K562 (cell line): ENCODE measurements around the gene GDF11. TPM values are rescaled to one million over a fixed set of nuclear protein-coding genes. Genes with fewer than 3 reads are reported as not detected.

Experiments
- ATAC-seq: fragments of 200-7000 bp; cut with Tn5 transposase; 3 replicates; pipeline ENCODE4 v1.9.1; 2020; ENCODE audit warnings: moderate library complexity
- BruUV-seq: library from RNA; stranded (reverse); fragments of 400-500 nt; replicated peaks from 2 replicates; lab custom pipeline; 2021; lab: Mats Ljungman, UMichigan
- CTCF ChIA-PET: fragments of 300-600 bp; formaldehyde crosslinking; extraction: SDS; loops from one replicate; lab custom pipeline; 2021; ENCODE audit warnings: low intra/inter-chr PET ratio; lab: Yijun Ruan, JAX
- POLR2A ChIA-PET: fragments of 300-600, 350-650 bp; sonication (Branson Sonifier 250); formaldehyde crosslinking; extraction: SDS; loops from one replicate; lab custom pipeline; 2021; ENCODE audit warnings: antibody characterized with exemption, inconsistent platforms; lab: Yijun Ruan, JAX
- DNase-seq, 4 experiments: peaks; one replicate each; pipeline versions ENCODE4 v3.0.0 to v3.0.0-alpha.2; 2011 to 2018; ENCODE audit warnings: low spot score in 3 of 4, mixed read lengths in 3 of 4; ENCODE audit errors: extremely low read depth in 1 of 4
- FAIRE-seq: peaks from 2 replicates; lab custom pipeline; 2011; peaks lifted over from hg19 to GRCh38; lab: Jason Lieb, UNC
- H2AFZ ChIP-seq: 2 replicates; pipeline ENCODE4 v1.6.0; 2011; ENCODE audit warnings: low read depth, low read length, control low read depth, inconsistent platforms
- H3K27ac ChIP-seq: fragments of 200-600 bp; 3 replicates; pipeline ENCODE4 v1.8.0; 2011; ENCODE audit warnings: low read depth, mild to moderate bottlenecking, control low read depth, inconsistent platforms, low read length, moderate library complexity, mixed read lengths; ENCODE audit errors: extremely low read depth
- H3K27me3 ChIP-seq, 2 experiments: fragments of 300-600 bp in 1 of 2; 2 replicates in 1 of 2; 3 replicates in 1 of 2; pipeline versions ENCODE4 v1.6.0 to v1.8.0; 2011; ENCODE audit warnings: inconsistent platforms in 2 of 2, low read length in 2 of 2, mild to moderate bottlenecking in 1 of 2, mixed read lengths in 1 of 2, moderate library complexity in 1 of 2; ENCODE audit not compliant: control insufficient read depth in 2 of 2, insufficient read depth in 2 of 2
- H3K36me3 ChIP-seq: fragments of 300-600 bp; 3 replicates; pipeline ENCODE4 v1.8.0; 2011; ENCODE audit warnings: mild to moderate bottlenecking, low read length, inconsistent platforms; ENCODE audit not compliant: control insufficient read depth, insufficient read depth
- H3K4me1 ChIP-seq, 2 experiments: fragments of 200-600 bp in 1 of 2; replicated peaks in 1 of 2; 2 replicates in 1 of 2; 3 replicates in 1 of 2; pipeline versions ENCODE4 v1.5.1 to v1.8.0; 2011; ENCODE audit warnings: inconsistent platforms in 2 of 2, low read length in 2 of 2, mild to moderate bottlenecking in 1 of 2, mixed read lengths in 1 of 2, moderate library complexity in 1 of 2; ENCODE audit not compliant: control insufficient read depth in 2 of 2, insufficient read depth in 2 of 2
- H3K4me2 ChIP-seq: 2 replicates; pipeline ENCODE4 v1.6.1; 2011; ENCODE audit warnings: low read length, control low read depth, inconsistent platforms, mixed read lengths; ENCODE audit not compliant: insufficient read depth
- H3K4me3 ChIP-seq: fragments of 200-600 bp; sonication (generic), shearing (Covaris generic); 2 replicates; pipeline ENCODE4 v1.5.1; 2016; ENCODE audit warnings: control low read depth, inconsistent platforms
- H3K79me2 ChIP-seq: fragments of 200-600 bp; 3 replicates; pipeline ENCODE4 v1.8.0; 2011; ENCODE audit warnings: low read length, inconsistent platforms; ENCODE audit not compliant: control insufficient read depth, insufficient read depth
- H3K9ac ChIP-seq, 2 experiments: 2 replicates each; pipeline versions ENCODE4 v1.6.0 to v1.6.1; 2011; ENCODE audit warnings: low read depth in 2 of 2, low read length in 2 of 2, control low read depth in 1 of 2, inconsistent platforms in 1 of 2, mild to moderate bottlenecking in 1 of 2, mixed read lengths in 1 of 2; ENCODE audit not compliant: insufficient read depth in 1 of 2
- H3K9me1 ChIP-seq: one replicate; pipeline ENCODE4 v1.6.0; 2011; ENCODE audit warnings: inconsistent platforms, mild to moderate bottlenecking, low read length, moderate library complexity; ENCODE audit not compliant: control insufficient read depth, insufficient read depth
- H3K9me3 ChIP-seq: replicated peaks from 2 replicates; pipeline ENCODE4 v1.5.1; 2011; ENCODE audit warnings: low read depth, low read length, inconsistent platforms; ENCODE audit not compliant: control insufficient read depth, insufficient read depth
- H4K20me1 ChIP-seq: replicated peaks from 2 replicates; pipeline ENCODE4 v1.6.1; 2011; ENCODE audit warnings: low read length, inconsistent platforms, mixed read lengths; ENCODE audit not compliant: control insufficient read depth, insufficient read depth
- CTBP1 ChIP-seq: fragments of 450-650 bp; IDR thresholded peaks from 2 replicates; pipeline ENCODE4 v1.6.1; 2016; ENCODE audit warnings: borderline replicate concordance
- CTCF ChIP-seq, 3 experiments: IDR thresholded peaks in 2 of 3; conservative IDR thresholded peaks in 1 of 3; 2 replicates each; pipeline ENCODE4 v1.5.1; 2011 to 2012; ENCODE audit warnings: low read length in 3 of 3, mild to moderate bottlenecking in 3 of 3, control low read depth in 2 of 3, improper control_type of control experiment in 1 of 3, inconsistent platforms in 1 of 3, low read depth in 1 of 3, mixed read lengths in 1 of 3, moderate library complexity in 1 of 3; ENCODE audit not compliant: insufficient read depth in 2 of 3
- EP400 ChIP-seq: fragments of 450-650 bp; IDR thresholded peaks from 2 replicates; pipeline ENCODE4 v1.6.1; 2017; ENCODE audit warnings: antibody characterized with exemption, mild to moderate bottlenecking, moderate library complexity
- NCOR1 ChIP-seq: fragments of 450-650 bp; IDR thresholded peaks from 2 replicates; pipeline ENCODE4 v1.6.1; 2016; ENCODE audit warnings: mild to moderate bottlenecking, moderate library complexity
- NR2C2 ChIP-seq, 2 experiments: fragments of 200-800 bp in 1 of 2; sonication (Bioruptor generic) in 1 of 2; sonication (generic) in 1 of 2; formaldehyde crosslinking in 1 of 2; IDR thresholded peaks; 2 replicates each; pipeline versions ENCODE4 v1.6.1 to v1.8.0; 2016 to 2022; ENCODE audit warnings: mild to moderate bottlenecking in 1 of 2, missing compliant biosample characterization in 1 of 2, missing genetic modification characterization in 1 of 2, missing genetic modification reagents in 1 of 2
- PHF8 ChIP-seq: fragments of 200-600 bp; sonication (generic); IDR thresholded peaks from 2 replicates; pipeline ENCODE4 v1.6.1; 2012; ENCODE audit warnings: mixed run types, mild to moderate bottlenecking, inconsistent platforms, low read length, moderate library complexity, borderline replicate concordance
- RAD21 ChIP-seq, 2 experiments: fragments of 250-450 bp in 1 of 2; fragments of 450-650 bp in 1 of 2; sonication (Bioruptor Pico) in 1 of 2; formaldehyde crosslinking in 1 of 2; IDR thresholded peaks in 1 of 2; conservative IDR thresholded peaks in 1 of 2; 2 replicates each; pipeline versions ENCODE4 v1.4.0 to v1.8.0; 2020 to 2022; ENCODE audit warnings: mild to moderate bottlenecking in 2 of 2, moderate library complexity in 1 of 2
- SMC3 ChIP-seq: conservative IDR thresholded peaks from 2 replicates; pipeline ENCODE4 v1.6.1; 2011; ENCODE audit warnings: low read depth, low read length, improper control_type of control experiment; ENCODE audit not compliant: insufficient read depth
- ZBTB34 ChIP-seq: fragments of 250-450 bp; sonication (Bioruptor Pico); IDR thresholded peaks from 2 replicates; pipeline ENCODE4 v1.8.0; 2021; ENCODE audit warnings: mild to moderate bottlenecking, moderate library complexity
- WGBS: fragments of 100-300 bp; shearing (Covaris generic); methylation state at CpG from one replicate; pipeline ENCODE4 v1.1.6; 2016; ENCODE audit warnings: low coverage, mixed read lengths; ENCODE audit not compliant: insufficient coverage; ENCODE audit errors: missing lambda C conversion rate; 5-methylcytosine and 5-hydroxymethylcytosine counted together
- in situ Hi-C: fragments of 300-500 bp; cut with MboI; formaldehyde crosslinking; loops from 4 replicates; pipeline ENCODE4 v1.15.0; 2018; ENCODE audit warnings: inconsistent platforms, mixed read lengths
- intact Hi-C: fragments of 100-400 bp; cut with micrococcal nuclease; formaldehyde crosslinking; loops from 2 replicates; pipeline ENCODE4 v1.14.2; 2022
- polyA plus RNA-seq, 8 experiments: library from polyadenylated mRNA; depleted of rRNA in 4 of 8; stranded (reverse) in 5 of 8; unstranded in 3 of 8; fragments of >200 nt; fragmentation: Nextera tagmentation in 2 of 8; fragmentation: Illumina TruSeq in 1 of 8; extraction: Ambion mirVana in 2 of 8; extraction: Trizol in 1 of 8; gene quantifications; 2 replicates each; pipeline versions ENCODE4 v1.2.1 to v1.2.3, GENCODE V29; 2011 to 2014; ENCODE audit warnings: inconsistent platforms in 1 of 8, missing spikeins in 1 of 8
- total RNA-seq, 7 experiments: library from RNA; depleted of rRNA in 6 of 7; stranded (reverse); fragments of >200 nt in 6 of 7; fragmentation: Illumina TruSeq in 2 of 7; extraction: Trizol in 2 of 7; gene quantifications; 2 replicates each; pipeline versions ENCODE4 v1.2.1 to v1.2.3, GENCODE V29; 2011 to 2021; ENCODE audit warnings: low replicate concordance in 1 of 7

Gene GDF11
- total and polyA plus RNA-seq, 9 of the 15 experiments (the other 6 are each of a cell fraction or from before 2014, with no cell fraction given), result 1.4 to 15.7 (median 4.8) TPM

- in situ Hi-C loops (no loop called here), intact Hi-C loops (loop anchor here (1.0 kb wide), 2 partner anchors 53 to 59 kb away; no protein-coding TSS in a partner anchor)
- H3K27ac ChIP-seq, result no peak overlapping the region
- no peak overlapping the region for H2AFZ ChIP-seq
- H3K79me2 ChIP-seq, result peaks cover 17% of the 10 kb centered on the region; the same call in 1 of the 3 replicates
- ChIA-PET CTCF (interaction anchor here (1.1 to 2.8 kb wide), 2 partner anchors 58 to 74 kb away, joined by 4 to 14 read pairs; no protein-coding TSS in a partner anchor), POLR2A (interaction anchor here (2.7 to 5.4 kb wide), 2 partner anchors 15 to 19 kb away, joined by 10 to 26 read pairs; partner anchors contain the start of genes ORMDL2 and SARNP)
- FAIRE-seq, result no peak
- H3K4me1 ChIP-seq, result no peaks in the 10 kb centered on the region
- no peaks in the 10 kb centered on the region for H3K27me3 ChIP-seq
- H3K9me3 ChIP-seq, result no peaks in the 10 kb centered on the region
- ATAC-seq, result peak; percentile 90
- no peaks in the 10 kb centered on the region for H3K9me1 ChIP-seq
- WGBS, result 34% methylated on average over 5 of the region's 5 CpGs
- no peaks in the 10 kb centered on the region for H4K20me1 ChIP-seq
- no peak overlapping the region for H3K9ac ChIP-seq
- H3K4me2 ChIP-seq, result no peak overlapping the region
- no peak overlapping the region for H3K4me3 ChIP-seq
- BruUV-seq, result TSS peak; percentile 15
- peak; percentile 31 to 61 (median 48) for DNase-seq
- H3K36me3 ChIP-seq, result peaks cover 95% of the 10 kb centered on the region
- no peak for TF ChIP-seq NR2C2 (CRISPR knock-in tag; IDR thresholded peaks at IDR 0.05)
- no peak for TF ChIP-seq NR2C2 (tag; IDR thresholded peaks at IDR 0.05)
- peak; percentile 46; the same call in 1 of the 2 replicates for TF ChIP-seq SMC3
- TF ChIP-seq CTCF (IDR thresholded peaks at IDR 0.05 in 2 of 3, conservative IDR thresholded peaks at IDR 0.05 in 1 of 3; ENCODE audit: insufficient read depth in 2 of 3, low read depth in 1 of 3, low read length in 3 of 3), result peak; percentile 48 to 71 (median 54)
- peak; percentile 59 to 66 for TF ChIP-seq RAD21 (CRISPR knock-in tag; conservative IDR thresholded peaks at IDR 0.05 in 1 of 2, IDR thresholded peaks at IDR 0.05 in 1 of 2)
- no peak for TF ChIP-seq ZBTB34 (CRISPR knock-in tag)
- TF ChIP-seq NCOR1, result no peak
- no peak for TF ChIP-seq CTBP1
- no peak for TF ChIP-seq EP400
- TF ChIP-seq PHF8, result no peak
Measured at GRCh38 chr12:55797068-55797467, 54.1 kb downstream of the GDF11 start.
